Activated T-helper 1 cell treated with anti-CD3 and anti-CD28 coated beads, Interleukin-12 subunit alpha, Interleukin-12 subunit beta, Interleukin-2, Interleukin-4 antibody, amounts not matched to agents 30 ng/mL and 10 ng/mL and 1 ng/mL, durations not matched to agents 14 hours and 24 hours and 36 hours (primary cell): ENCODE data around the gene ICAM3. TPM values are rescaled to one million over a fixed set of nuclear protein-coding genes. Genes with fewer than 3 reads are reported as not detected.

Source experiments
- DNase-seq: peaks from one replicate; pipeline ENCODE4 v3.0.0; 2021; ENCODE audit warnings: low spot score
- H3K27ac Mint-ChIP-seq: one replicate; pipeline ENCODE4 v1.8.0; 2021; ENCODE audit warnings: mild to moderate bottlenecking, mixed read lengths
- H3K27me3 Mint-ChIP-seq: one replicate; pipeline ENCODE4 v1.8.0; 2022; ENCODE audit warnings: mild to moderate bottlenecking, moderate library complexity, mixed read lengths; ENCODE audit not compliant: insufficient read depth
- H3K36me3 Mint-ChIP-seq: one replicate; pipeline ENCODE4 v1.8.0; 2021; ENCODE audit warnings: low read depth, mixed read lengths
- H3K4me1 Mint-ChIP-seq: one replicate; pipeline ENCODE4 v1.8.0; 2021; ENCODE audit warnings: low read depth, mixed read lengths
- H3K4me3 Mint-ChIP-seq: one replicate; pipeline ENCODE4 v1.8.0; 2021; ENCODE audit warnings: mild to moderate bottlenecking, moderate library complexity, mixed read lengths
- H3K9me3 Mint-ChIP-seq: one replicate; pipeline ENCODE4 v1.8.0; 2021; ENCODE audit warnings: mixed read lengths
- intact Hi-C: fragments of 100-400 bp; cut with micrococcal nuclease; formaldehyde crosslinking; loops from one replicate; pipeline ENCODE4 v1.15.1; 2024
- total RNA-seq: library from RNA; stranded (reverse); gene quantifications from 2 replicates; pipeline ENCODE4 v1.2.3, GENCODE V29; 2022

ICAM3 gene
- total RNA-seq, 1 donor from 2014 or later = 114 TPM

DNA sequence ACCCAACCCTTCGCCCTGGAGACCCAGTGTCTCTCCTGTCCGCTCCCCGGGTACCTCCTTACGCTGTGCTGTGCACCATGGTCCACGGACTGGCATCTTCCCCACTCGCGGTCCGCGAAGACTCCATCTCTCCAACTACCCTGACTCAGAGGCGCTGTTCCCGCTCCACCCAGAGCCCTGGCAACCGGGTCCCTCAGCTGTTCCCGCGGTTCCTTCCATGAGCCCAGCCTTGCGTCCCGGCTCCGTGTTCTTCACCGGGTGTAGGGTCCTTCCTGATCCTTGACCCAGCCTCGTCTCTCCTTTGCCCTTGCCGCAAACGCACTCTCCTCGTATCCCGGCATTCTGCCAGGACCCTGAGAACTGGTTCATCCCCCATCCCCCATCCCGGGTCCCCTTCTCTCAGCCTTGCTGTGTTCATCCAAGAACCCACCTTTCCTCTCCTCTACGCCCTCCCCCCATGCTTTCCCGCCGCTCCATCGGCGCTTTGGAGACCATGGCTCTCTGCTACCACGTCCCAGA lies 49.0 kb downstream of the ICAM3 start:
- peak overlapping the region; percentile 77 for H3K4me3 Mint-ChIP-seq
- DNase-seq = no peak
- peaks cover 12% of the 10 kb centered on the region for H3K36me3 Mint-ChIP-seq
- peaks cover 58% of the 10 kb centered on the region for H3K27me3 Mint-ChIP-seq
- intact Hi-C loops = loop anchor here (2.0 kb wide), 1 partner anchor 224 kb away; no protein-coding TSS in a partner anchor
- no peaks in the 10 kb centered on the region for H3K9me3 Mint-ChIP-seq
- H3K4me1 Mint-ChIP-seq = peaks cover 66% of the 10 kb centered on the region
- peak overlapping the region; percentile 81 for H3K27ac Mint-ChIP-seq

DNA sequence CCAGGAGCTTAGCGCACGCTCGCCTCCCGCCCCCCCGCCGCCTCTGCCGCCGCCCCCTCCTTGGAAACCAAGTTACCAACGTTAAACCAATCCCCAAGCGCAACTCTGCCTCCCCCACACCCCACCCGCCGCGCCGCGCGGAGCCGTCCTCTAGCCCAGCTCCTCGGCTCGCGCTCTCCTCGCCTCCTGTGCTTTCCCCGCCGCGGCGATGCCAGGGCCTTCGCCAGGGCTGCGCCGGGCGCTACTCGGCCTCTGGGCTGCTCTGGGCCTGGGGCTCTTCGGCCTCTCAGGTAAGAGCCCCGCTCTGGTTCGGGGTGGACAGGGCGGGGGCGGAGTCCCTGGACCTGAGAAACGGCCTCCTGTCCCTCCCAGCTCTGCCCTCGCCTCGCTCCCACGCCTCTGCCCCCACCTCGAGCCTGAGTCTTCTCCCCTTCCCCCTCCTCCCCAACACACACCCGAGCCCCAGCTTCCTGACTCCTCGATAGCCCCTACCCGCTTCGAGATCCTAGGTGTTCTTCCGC lies 49.5 kb downstream of the ICAM3 start, which contains the start of gene ICAM5:
TSS of gene ICAM5 (plus strand) at position 117 of the 521 bp plus-strand sequence. CDS start at position 209, 92 bp downstream.
- peak within 1 kb of the TSS; percentile 81 for H3K27ac Mint-ChIP-seq
- peak within 1 kb of the TSS; percentile 79 for H3K4me3 Mint-ChIP-seq
- H3K36me3 Mint-ChIP-seq = peaks cover 17% of the 10 kb centered on the region
- peaks cover 58% of the 10 kb centered on the region for H3K27me3 Mint-ChIP-seq
- DNase-seq = no peak
- intact Hi-C loops = loop anchor here (1.0 to 2.0 kb wide), 2 partner anchors 19 to 225 kb away; partner anchors contain the start of gene ICAM1
- no peaks in the 10 kb centered on the region for H3K9me3 Mint-ChIP-seq
- H3K4me1 Mint-ChIP-seq = peaks cover 71% of the 10 kb centered on the region

DNA sequence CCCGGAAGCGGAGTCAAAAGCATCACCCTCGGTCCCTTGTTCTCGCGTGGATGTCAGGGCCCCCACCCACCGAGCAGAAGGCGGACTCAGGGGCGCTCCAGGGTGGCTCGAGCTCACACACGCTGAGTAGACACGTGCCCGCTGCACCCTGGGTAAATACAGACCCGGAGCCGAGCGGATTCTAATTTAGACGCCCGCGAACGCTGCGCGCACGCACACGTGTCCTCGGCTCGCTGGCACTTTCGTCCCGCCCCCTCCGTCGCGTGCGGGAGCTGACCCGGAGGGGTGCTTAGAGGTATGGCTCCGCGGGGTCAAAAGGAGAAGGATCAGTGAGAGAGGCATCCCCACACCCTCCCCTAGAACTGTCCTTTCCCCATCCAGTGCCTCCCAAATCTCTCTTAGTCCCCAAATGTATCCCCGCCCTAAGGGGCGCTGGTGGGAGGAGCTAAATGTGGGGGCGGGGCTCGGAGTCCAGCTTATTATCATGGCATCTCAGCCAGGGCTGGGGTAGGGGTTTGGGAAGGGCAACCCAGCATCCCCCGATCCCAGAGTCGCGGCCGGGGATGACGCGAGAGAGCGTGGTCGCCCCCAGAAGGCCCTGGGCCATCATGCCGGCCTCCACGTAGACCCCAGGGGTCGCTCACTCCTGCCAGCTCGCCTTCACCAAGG lies 50.1 kb downstream of the ICAM3 start:
- peaks cover 67% of the 10 kb centered on the region for H3K4me1 Mint-ChIP-seq
- intact Hi-C loops = loop anchor here (1.0 kb wide), 1 partner anchor 18 kb away; the partner anchor contains the start of gene ICAM1
- H3K27ac Mint-ChIP-seq = peak overlapping the region; percentile 58
- H3K36me3 Mint-ChIP-seq = peaks cover 18% of the 10 kb centered on the region
- H3K4me3 Mint-ChIP-seq = peak overlapping the region; percentile 79
- no peaks in the 10 kb centered on the region for H3K9me3 Mint-ChIP-seq
- DNase-seq = peak; percentile 42
- H3K27me3 Mint-ChIP-seq = peaks cover 53% of the 10 kb centered on the region

DNA sequence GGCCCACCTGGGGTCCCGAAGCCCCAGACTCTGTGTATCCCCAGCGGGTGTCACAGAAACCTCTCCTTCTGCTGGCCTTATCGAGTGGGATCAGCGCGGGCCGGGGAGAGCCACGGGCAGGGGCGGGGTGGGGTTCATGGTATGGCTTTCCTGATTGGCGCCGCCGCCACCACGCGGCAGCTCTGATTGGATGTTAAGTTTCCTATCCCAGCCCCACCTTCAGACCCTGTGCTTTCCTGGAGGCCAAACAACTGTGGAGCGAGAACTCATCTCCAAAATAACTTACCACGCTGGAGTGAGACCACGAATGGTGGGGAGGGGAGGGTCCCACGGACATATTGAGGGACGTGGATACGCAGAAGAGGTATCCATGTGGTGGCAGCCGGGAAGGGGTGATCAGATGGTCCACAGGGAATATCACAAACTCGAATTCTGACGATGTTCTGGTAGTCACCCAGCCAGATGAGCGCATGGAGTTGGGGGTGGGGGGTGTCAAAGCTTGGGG lies 50.7 kb downstream of the ICAM3 start:
- no peak for DNase-seq
- intact Hi-C loops = loop anchor here (1.0 kb wide), 1 partner anchor 17 kb away; the partner anchor contains the start of gene ICAM1

DNA sequence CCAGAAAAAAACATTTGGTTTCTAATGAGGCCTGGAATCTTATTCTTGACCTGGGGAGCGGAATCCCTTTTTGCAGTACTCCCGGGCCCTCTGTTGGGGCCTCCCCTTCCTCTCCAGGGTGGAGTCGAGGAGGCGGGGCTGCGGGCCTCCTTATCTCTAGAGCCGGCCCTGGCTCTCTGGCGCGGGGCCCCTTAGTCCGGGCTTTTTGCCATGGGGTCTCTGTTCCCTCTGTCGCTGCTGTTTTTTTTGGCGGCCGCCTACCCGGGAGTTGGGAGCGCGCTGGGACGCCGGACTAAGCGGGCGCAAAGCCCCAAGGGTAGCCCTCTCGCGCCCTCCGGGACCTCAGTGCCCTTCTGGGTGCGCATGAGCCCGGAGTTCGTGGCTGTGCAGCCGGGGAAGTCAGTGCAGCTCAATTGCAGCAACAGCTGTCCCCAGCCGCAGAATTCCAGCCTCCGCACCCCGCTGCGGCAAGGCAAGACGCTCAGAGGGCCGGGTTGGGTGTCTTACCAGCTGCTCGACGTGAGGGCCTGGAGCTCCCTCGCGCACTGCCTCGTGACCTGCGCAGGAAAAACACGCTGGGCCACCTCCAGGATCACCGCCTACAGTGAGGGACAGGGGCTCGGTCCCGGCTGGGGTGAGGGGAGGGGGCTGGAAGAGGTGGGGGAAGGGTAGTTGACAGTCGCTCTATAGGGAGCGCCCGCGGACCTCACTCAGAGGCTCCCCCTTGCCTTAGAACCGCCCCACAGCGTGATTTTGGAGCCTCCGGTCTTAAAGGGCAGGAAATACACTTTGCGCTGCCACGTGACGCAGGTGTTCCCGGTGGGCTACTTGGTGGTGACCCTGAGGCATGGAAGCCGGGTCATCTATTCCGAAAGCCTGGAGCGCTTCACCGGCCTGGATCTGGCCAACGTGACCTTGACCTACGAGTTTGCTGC lies 52.4 kb downstream of the ICAM3 start, which contains the start of gene ICAM4:
TSS of gene ICAM4 (plus strand) at position 153 of the 935 bp plus-strand sequence. CDS start at position 211, 58 bp downstream.
- Mint-ChIP-seq H3K9me3 (no peaks in the 10 kb centered on the region), H3K4me1 (peaks cover 54% of the 10 kb centered on the region), H3K36me3 (peaks cover 24% of the 10 kb centered on the region), H3K27me3 (peaks cover 35% of the 10 kb centered on the region), H3K4me3 (peak within 1 kb of the TSS; percentile 62), H3K27ac (peak within 1 kb of the TSS; percentile 72)
- peak; percentile 33 for DNase-seq
- intact Hi-C loops = loop anchor here (1.0 kb wide), 1 partner anchor 8 kb away; no protein-coding TSS in a partner anchor

More for the DNA sequence above, 50.7 kb downstream of the ICAM3 start:
- peaks cover 51% of the 10 kb centered on the region for H3K27me3 Mint-ChIP-seq
- H3K4me3 Mint-ChIP-seq = peak overlapping the region; percentile 79
- H3K9me3 Mint-ChIP-seq = no peaks in the 10 kb centered on the region
- H3K4me1 Mint-ChIP-seq = peaks cover 67% of the 10 kb centered on the region
- peak overlapping the region; percentile 58 for H3K27ac Mint-ChIP-seq
- H3K36me3 Mint-ChIP-seq = peaks cover 22% of the 10 kb centered on the region

DNA sequence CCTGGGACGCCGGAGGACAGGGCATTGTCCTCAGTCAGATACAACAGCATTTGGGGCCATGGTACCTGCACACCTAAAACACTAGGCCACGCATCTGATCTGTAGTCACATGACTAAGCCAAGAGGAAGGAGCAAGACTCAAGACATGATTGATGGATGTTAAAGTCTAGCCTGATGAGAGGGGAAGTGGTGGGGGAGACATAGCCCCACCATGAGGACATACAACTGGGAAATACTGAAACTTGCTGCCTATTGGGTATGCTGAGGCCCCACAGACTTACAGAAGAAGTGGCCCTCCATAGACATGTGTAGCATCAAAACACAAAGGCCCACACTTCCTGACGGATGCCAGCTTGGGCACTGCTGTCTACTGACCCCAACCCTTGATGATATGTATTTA lies 54.0 kb downstream of the ICAM3 start:
- Mint-ChIP-seq H3K4me1 (peaks cover 41% of the 10 kb centered on the region), H3K27me3 (peaks cover 20% of the 10 kb centered on the region), H3K36me3 (peaks cover 24% of the 10 kb centered on the region), H3K27ac (no peak overlapping the region), H3K9me3 (no peaks in the 10 kb centered on the region), H3K4me3 (peak overlapping the region; percentile 19)
- intact Hi-C loops = no loop called here
- no peak for DNase-seq

DNA sequence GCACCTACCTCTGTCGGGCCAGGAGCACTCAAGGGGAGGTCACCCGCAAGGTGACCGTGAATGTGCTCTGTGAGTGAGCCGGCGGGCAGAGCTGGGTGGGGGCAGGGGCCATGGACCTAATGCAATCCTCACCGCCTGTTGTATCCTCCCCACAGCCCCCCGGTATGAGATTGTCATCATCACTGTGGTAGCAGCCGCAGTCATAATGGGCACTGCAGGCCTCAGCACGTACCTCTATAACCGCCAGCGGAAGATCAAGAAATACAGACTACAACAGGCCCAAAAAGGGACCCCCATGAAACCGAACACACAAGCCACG lies 54.5 kb downstream of the ICAM3 start:
- Mint-ChIP-seq H3K4me1 (peaks cover 40% of the 10 kb centered on the region), H3K36me3 (peaks cover 26% of the 10 kb centered on the region), H3K27me3 (peaks cover 16% of the 10 kb centered on the region), H3K9me3 (no peaks in the 10 kb centered on the region), H3K27ac (peak overlapping the region; percentile 14), H3K4me3 (no peak overlapping the region)
- DNase-seq = no peak
- intact Hi-C loops = no loop called here

DNA sequence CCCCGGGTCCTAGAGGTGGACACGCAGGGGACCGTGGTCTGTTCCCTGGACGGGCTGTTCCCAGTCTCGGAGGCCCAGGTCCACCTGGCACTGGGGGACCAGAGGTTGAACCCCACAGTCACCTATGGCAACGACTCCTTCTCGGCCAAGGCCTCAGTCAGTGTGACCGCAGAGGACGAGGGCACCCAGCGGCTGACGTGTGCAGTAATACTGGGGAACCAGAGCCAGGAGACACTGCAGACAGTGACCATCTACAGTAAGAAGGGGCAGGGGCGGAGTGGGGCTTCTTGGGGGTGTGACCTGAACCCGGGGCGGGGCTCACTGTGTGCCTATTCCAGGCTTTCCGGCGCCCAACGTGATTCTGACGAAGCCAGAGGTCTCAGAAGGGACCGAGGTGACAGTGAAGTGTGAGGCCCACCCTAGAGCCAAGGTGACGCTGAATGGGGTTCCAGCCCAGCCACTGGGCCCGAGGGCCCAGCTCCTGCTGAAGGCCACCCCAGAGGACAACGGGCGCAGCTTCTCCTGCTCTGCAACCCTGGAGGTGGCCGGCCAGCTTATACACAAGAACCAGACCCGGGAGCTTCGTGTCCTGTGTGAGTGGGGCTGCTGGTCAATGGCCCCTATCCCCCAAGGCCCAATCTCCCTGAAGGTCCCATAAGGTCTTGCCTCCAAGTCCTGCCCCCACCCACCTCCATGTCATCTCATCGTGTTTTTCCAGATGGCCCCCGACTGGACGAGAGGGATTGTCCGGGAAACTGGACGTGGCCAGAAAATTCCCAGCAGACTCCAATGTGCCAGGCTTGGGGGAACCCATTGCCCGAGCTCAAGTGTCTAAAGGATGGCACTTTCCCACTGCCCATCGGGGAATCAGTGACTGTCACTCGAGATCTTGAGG lies 55.1 kb downstream of the ICAM3 start:
- H3K4me3 Mint-ChIP-seq = no peak overlapping the region
- H3K27ac Mint-ChIP-seq = peak overlapping the region; percentile 14
- H3K9me3 Mint-ChIP-seq = no peaks in the 10 kb centered on the region
- DNase-seq = no peak
- peaks cover 29% of the 10 kb centered on the region for H3K36me3 Mint-ChIP-seq
- intact Hi-C loops = no loop called here
- H3K4me1 Mint-ChIP-seq = peaks cover 44% of the 10 kb centered on the region
- H3K27me3 Mint-ChIP-seq = peaks cover 14% of the 10 kb centered on the region

Other genes starting within 250 kb of the ICAM3 start
- gene ANGPTL6, start 236.9 kb downstream of the ICAM3 start, total RNA-seq = 8.2 and 8.5 TPM in 2 replicates
- 234 and 250 TPM in 2 replicates for gene PPAN, start 233.3 kb downstream of the ICAM3 start, total RNA-seq
- gene P2RY11, start 227.9 kb downstream of the ICAM3 start, total RNA-seq = 64.4 and 64.9 TPM in 2 replicates
- gene EIF3G, start 219.7 kb downstream of the ICAM3 start, total RNA-seq = 371 and 377 TPM in 2 replicates
- 411 and 425 TPM in 2 replicates for gene DNMT1, start 144.7 kb downstream of the ICAM3 start, total RNA-seq
- 15.4 and 16.0 TPM in 2 replicates for gene S1PR2, start 108.3 kb downstream of the ICAM3 start, total RNA-seq
- gene MRPL4, start 87.4 kb downstream of the ICAM3 start, total RNA-seq = 163 and 168 TPM in 2 replicates
- gene ICAM1, start 68.5 kb downstream of the ICAM3 start, total RNA-seq = 90.8 and 92.2 TPM in 2 replicates
- 0.59 and 1.0 TPM in 2 replicates for gene ICAM4, start 52.7 kb downstream of the ICAM3 start, total RNA-seq
- 1.9 TPM in 2 replicates for gene ICAM5, start 49.7 kb downstream of the ICAM3 start, total RNA-seq
- 3.5 and 4.2 TPM in 2 replicates for gene ZGLP1, start 29.8 kb downstream of the ICAM3 start, total RNA-seq
- gene FDX2, start 23.6 kb downstream of the ICAM3 start, total RNA-seq = 21.6 and 24.4 TPM in 2 replicates
- gene RAVER1, start 6.1 kb downstream of the ICAM3 start, total RNA-seq = 92.5 and 92.8 TPM in 2 replicates
- 268 and 271 TPM in 2 replicates for gene TYK2, start 40.9 kb upstream of the ICAM3 start, total RNA-seq
- 320 and 326 TPM in 2 replicates for gene CDC37, start 63.9 kb upstream of the ICAM3 start, total RNA-seq
- gene PDE4A, start 80.9 kb upstream of the ICAM3 start, total RNA-seq = 67.7 and 71.1 TPM in 2 replicates
- gene KEAP1, start 163.7 kb upstream of the ICAM3 start, total RNA-seq = 81.6 and 94.2 TPM in 2 replicates
- not detected in 2 replicates for gene S1PR5, start 177.8 kb upstream of the ICAM3 start, total RNA-seq
- gene ATG4D, start 204.3 kb upstream of the ICAM3 start, total RNA-seq = 37.3 and 40.7 TPM in 2 replicates
- gene KRI1, start 226.4 kb upstream of the ICAM3 start, total RNA-seq = 91.1 and 91.8 TPM in 2 replicates
- 40.1 and 42.1 TPM in 2 replicates for gene CDKN2D, start 229.4 kb upstream of the ICAM3 start, total RNA-seq
- gene AP1M2, start 247.7 kb upstream of the ICAM3 start, total RNA-seq = not detected in 2 replicates